Smooth muscle cell (in vitro differentiated cells): Measurements from ENCODE around the gene SLC9B2. TPM values are rescaled to one million over a fixed set of nuclear protein-coding genes. Genes with fewer than 3 reads are reported as not detected.

ENCODE experiments used
- DNase-seq: peaks from one replicate; lab custom pipeline; 2025; ENCODE audit not compliant: unreplicated experiment; lab: John Stamatoyannopoulos, UW
- H2AFZ ChIP-seq: fragments of 200-600 bp; sonication (generic); 2 replicates; pipeline ENCODE4 v1.6.0; 2016; ENCODE audit warnings: antibody characterized with exemption, low read depth, mild to moderate bottlenecking
- H3F3A ChIP-seq: fragments of 200-600 bp; sonication (generic); 2 replicates; pipeline ENCODE4 v1.6.0; 2017; ENCODE audit warnings: antibody characterized with exemption, low read depth
- H3K27ac ChIP-seq: fragments of 200-600 bp; sonication (generic); 2 replicates; pipeline ENCODE4 v1.5.1; 2016; ENCODE audit warnings: low read depth, mild to moderate bottlenecking
- H3K27me3 ChIP-seq: fragments of 200-600 bp; sonication (generic); 2 replicates; pipeline ENCODE4 v1.6.1; 2016; ENCODE audit warnings: low read depth, mild to moderate bottlenecking
- H3K36me3 ChIP-seq: fragments of 200-600 bp; sonication (generic); 2 replicates; pipeline ENCODE4 v1.5.1; 2016; ENCODE audit warnings: low read depth
- H3K4me1 ChIP-seq: fragments of 200-600 bp; sonication (generic); 2 replicates; pipeline ENCODE4 v1.5.1; 2016; ENCODE audit warnings: low read depth
- H3K4me2 ChIP-seq: fragments of 200-600 bp; sonication (generic); 2 replicates; pipeline ENCODE4 v1.6.0; 2016; ENCODE audit warnings: mild to moderate bottlenecking
- H3K4me3 ChIP-seq: fragments of 200-600 bp; sonication (generic); 2 replicates; pipeline ENCODE4 v1.5.1; 2016; ENCODE audit warnings: mild to moderate bottlenecking
- H3K79me2 ChIP-seq: fragments of 200-600 bp; sonication (generic); 2 replicates; pipeline ENCODE4 v1.6.0; 2016; ENCODE audit warnings: low read depth, mild to moderate bottlenecking
- H3K9ac ChIP-seq: fragments of 200-600 bp; sonication (generic); 2 replicates; pipeline ENCODE4 v1.6.0; 2016; ENCODE audit warnings: low read depth
- H3K9me3 ChIP-seq: fragments of 200-600 bp; sonication (generic); replicated peaks from 2 replicates; pipeline ENCODE4 v1.5.1; 2016; ENCODE audit warnings: low read depth
- H4K20me1 ChIP-seq: fragments of 200-600 bp; sonication (generic); 2 replicates; pipeline ENCODE4 v1.6.0; 2016; ENCODE audit warnings: low read depth
- CTCF ChIP-seq: fragments of 200-600 bp; sonication (generic); IDR thresholded peaks from 2 replicates; pipeline ENCODE4 v1.5.1; 2017; ENCODE audit warnings: borderline replicate concordance, mild to moderate bottlenecking, antibody characterized with exemption; ENCODE audit not compliant: insufficient read depth, poor library complexity, severe bottlenecking
- WGBS: methylation state at CpG from one replicate; pipeline ENCODE4 v1.1.7; 2016; ENCODE audit warnings: low lambda C conversion rate; 5-methylcytosine and 5-hydroxymethylcytosine counted together
- polyA plus RNA-seq: library from polyadenylated mRNA; unstranded; fragments of >200 nt; fragmentation: Nextera tagmentation; extraction: Ambion mirVana; gene quantifications from 2 replicates; pipeline ENCODE4 v1.2.1, GENCODE V29; 2016
- total RNA-seq: library from RNA; depleted of rRNA; stranded (reverse); fragments of >200 nt; gene quantifications from 2 replicates; pipeline ENCODE4 v1.2.3, GENCODE V29; 2014

Gene SLC9B2
- total and polyA plus RNA-seq, 2 experiments from 2014 or later, result 4.5 to 11.2 TPM

- H3K9ac ChIP-seq, result no peak overlapping the region
- H3K4me2 ChIP-seq, result peak overlapping the region; percentile 93
- peaks cover 11% of the 10 kb centered on the region for H3K4me1 ChIP-seq
- peak overlapping the region; percentile 76 for H3K4me3 ChIP-seq
- peaks cover 14% of the 10 kb centered on the region for H3K79me2 ChIP-seq
- no peak overlapping the region for H3K27ac ChIP-seq
- no peaks in the 10 kb centered on the region for H3K9me3 ChIP-seq
- TF ChIP-seq CTCF, result no peak
- DNase-seq, result no peak
- no peak overlapping the region for H2AFZ ChIP-seq
- no peaks in the 10 kb centered on the region for H3K36me3 ChIP-seq
- 85% methylated on average over 10 of the region's 10 CpGs for WGBS
- no peaks in the 10 kb centered on the region for H3K27me3 ChIP-seq
- H4K20me1 ChIP-seq, result peaks cover 7% of the 10 kb centered on the region
- no peaks in the 10 kb centered on the region for H3F3A ChIP-seq
Measured at GRCh38 chr4:103098341-103098740, 21.8 kb upstream of the SLC9B2 start.

- H3K27ac ChIP-seq, result no peak overlapping the region
Measured at GRCh38 chr4:103097112-103097511, 20.6 kb upstream of the SLC9B2 start.

GRCh38 chr4:103095080-103095479 lies 18.5 kb upstream of the SLC9B2 start:
- WGBS, result 97% methylated on average over 3 of the region's 3 CpGs
- Histone ChIP-seq H3K27ac (no peak overlapping the region), H3K4me1 (peaks cover 11% of the 10 kb centered on the region), H3K79me2 (peaks cover 14% of the 10 kb centered on the region), H3K27me3 (no peaks in the 10 kb centered on the region), H2AFZ (no peak overlapping the region), H3F3A (no peaks in the 10 kb centered on the region), H3K4me3 (no peak overlapping the region), H3K9ac (no peak overlapping the region), H4K20me1 (peaks cover 7% of the 10 kb centered on the region), H3K9me3 (no peaks in the 10 kb centered on the region), H3K4me2 (no peak overlapping the region), H3K36me3 (peaks cover 3% of the 10 kb centered on the region)
- no peak for DNase-seq
- no peak for TF ChIP-seq CTCF

More at GRCh38 chr4:103097112-103097511, 20.6 kb upstream of the SLC9B2 start:
- no peak for TF ChIP-seq CTCF
- peaks cover 11% of the 10 kb centered on the region for H3K4me1 ChIP-seq
- H3F3A ChIP-seq, result no peaks in the 10 kb centered on the region
- 88% methylated on average over 2 of the region's 2 CpGs for WGBS
- no peak overlapping the region for H2AFZ ChIP-seq
- no peaks in the 10 kb centered on the region for H3K36me3 ChIP-seq
- DNase-seq, result no peak
- peaks cover 14% of the 10 kb centered on the region for H3K79me2 ChIP-seq
- H3K4me2 ChIP-seq, result no peak overlapping the region
- no peaks in the 10 kb centered on the region for H3K9me3 ChIP-seq
- H3K27me3 ChIP-seq, result no peaks in the 10 kb centered on the region
- peaks cover 7% of the 10 kb centered on the region for H4K20me1 ChIP-seq
- no peak overlapping the region for H3K9ac ChIP-seq
- no peak overlapping the region for H3K4me3 ChIP-seq

GRCh38 chr4:103092245-103092644 lies 15.7 kb upstream of the SLC9B2 start:
- no peaks in the 10 kb centered on the region for H3K9me3 ChIP-seq
- peaks cover 18% of the 10 kb centered on the region for H3K36me3 ChIP-seq
- H3K79me2 ChIP-seq, result peaks cover 3% of the 10 kb centered on the region
- no peaks in the 10 kb centered on the region for H3K27me3 ChIP-seq
- H2AFZ ChIP-seq, result no peak overlapping the region
- no peak overlapping the region for H3K9ac ChIP-seq
- H3K4me3 ChIP-seq, result no peak overlapping the region
- no peak overlapping the region for H3K4me2 ChIP-seq
- no peak overlapping the region for H3K27ac ChIP-seq
- TF ChIP-seq CTCF, result no peak
- no peaks in the 10 kb centered on the region for H3F3A ChIP-seq
- peaks cover 7% of the 10 kb centered on the region for H4K20me1 ChIP-seq
- DNase-seq, result no peak
- no peaks in the 10 kb centered on the region for H3K4me1 ChIP-seq
